Transverse colon (tissue), 4 donors: ENCODE data around the gene PGPEP1.
"Not testable (repeated sequence)": the region's sequence is repeated elsewhere in the genome, so short reads cannot be mapped to it uniquely, and the experiment has no call there.

Experiments
- EP300 ChIP-seq: sonication (generic); formaldehyde crosslinking; IDR thresholded peaks from one replicate; pipeline ENCODE4 v1.6.1; 2017; ENCODE audit warnings: antibody characterized with exemption, low read depth
- POLR2A ChIP-seq: fragments of 450-650 bp; IDR thresholded peaks from one replicate; pipeline ENCODE4 v1.6.1; 2016; ENCODE audit warnings: antibody characterized with exemption, mild to moderate bottlenecking, moderate library complexity
- POLR2AphosphoS5 ChIP-seq, 3 donors: sonication (generic); formaldehyde crosslinking; IDR thresholded peaks; one replicate each; pipeline ENCODE4 v1.6.1; 2016; ENCODE audit warnings: antibody characterized with exemption in 3 of 3
- TF ChIP-seq, protein P1 (sequence below), 5 experiments: fragments of 200-600 bp in 3 of 5; fragments of 450-650 bp in 2 of 5; sonication (generic) in 3 of 5; IDR thresholded peaks; 1 replicate in 2 of 5; 2 replicates in 3 of 5; pipeline ENCODE4 v1.5.1; 2016 to 2017; ENCODE audit warnings: antibody characterized with exemption in 5 of 5, inconsistent platforms in 3 of 5, mild to moderate bottlenecking in 2 of 5, moderate library complexity in 1 of 5

DNA sequence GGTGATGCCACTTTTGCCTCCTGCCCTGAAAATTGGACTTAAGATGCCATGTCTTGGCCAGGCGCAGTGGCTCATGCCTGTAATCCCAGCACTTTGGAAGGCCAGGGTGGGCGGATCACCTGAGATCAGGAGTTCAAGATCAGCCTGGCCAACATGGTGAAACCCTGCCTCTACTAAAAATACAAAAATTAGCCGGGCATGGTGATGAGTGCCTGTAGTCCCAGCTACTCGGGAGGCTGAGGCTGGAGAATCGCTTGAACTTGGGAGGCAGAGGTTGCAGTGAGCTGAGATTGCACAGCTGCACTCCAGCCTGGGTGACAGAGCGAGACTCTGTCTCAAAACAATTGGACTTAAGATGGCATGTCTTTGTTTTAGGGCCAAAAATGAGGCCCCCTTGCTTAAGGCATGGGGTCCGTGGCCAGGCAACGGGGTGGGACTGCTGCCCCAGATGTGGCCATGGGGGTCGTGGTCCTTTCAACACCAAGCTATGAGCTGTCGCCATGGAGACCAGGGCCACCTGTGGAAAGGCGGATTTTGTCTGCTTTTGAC is 24.0 kb downstream of the PGPEP1 start:
- TF ChIP-seq, protein P1, sequence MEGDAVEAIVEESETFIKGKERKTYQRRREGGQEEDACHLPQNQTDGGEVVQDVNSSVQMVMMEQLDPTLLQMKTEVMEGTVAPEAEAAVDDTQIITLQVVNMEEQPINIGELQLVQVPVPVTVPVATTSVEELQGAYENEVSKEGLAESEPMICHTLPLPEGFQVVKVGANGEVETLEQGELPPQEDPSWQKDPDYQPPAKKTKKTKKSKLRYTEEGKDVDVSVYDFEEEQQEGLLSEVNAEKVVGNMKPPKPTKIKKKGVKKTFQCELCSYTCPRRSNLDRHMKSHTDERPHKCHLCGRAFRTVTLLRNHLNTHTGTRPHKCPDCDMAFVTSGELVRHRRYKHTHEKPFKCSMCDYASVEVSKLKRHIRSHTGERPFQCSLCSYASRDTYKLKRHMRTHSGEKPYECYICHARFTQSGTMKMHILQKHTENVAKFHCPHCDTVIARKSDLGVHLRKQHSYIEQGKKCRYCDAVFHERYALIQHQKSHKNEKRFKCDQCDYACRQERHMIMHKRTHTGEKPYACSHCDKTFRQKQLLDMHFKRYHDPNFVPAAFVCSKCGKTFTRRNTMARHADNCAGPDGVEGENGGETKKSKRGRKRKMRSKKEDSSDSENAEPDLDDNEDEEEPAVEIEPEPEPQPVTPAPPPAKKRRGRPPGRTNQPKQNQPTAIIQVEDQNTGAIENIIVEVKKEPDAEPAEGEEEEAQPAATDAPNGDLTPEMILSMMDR (IDR thresholded peaks at IDR 0.05), result not testable (repeated sequence)
- not testable (repeated sequence) for TF ChIP-seq POLR2A; EP300; POLR2AphosphoS5 (IDR thresholded peaks at IDR 0.05)
